GM23338 (cell line): ENCODE results near the gene CACNA1C. TPM values are rescaled to one million over a fixed set of nuclear protein-coding genes. Genes with fewer than 3 reads are reported as not detected.

Experiments used
- ATAC-seq: fragments of 200-7000 bp; cut with Tn5 transposase; 3 replicates; pipeline ENCODE4 v1.9.1; 2020
- DNase-seq: peaks from one replicate; pipeline ENCODE4 v3.0.0-alpha.2; 2015; ENCODE audit warnings: low spot score
- H2AFZ ChIP-seq: fragments of 200-600 bp; sonication (generic); 2 replicates; pipeline ENCODE4 v1.8.0; 2016; ENCODE audit warnings: antibody characterized with exemption, mild to moderate bottlenecking, moderate library complexity
- H3F3A ChIP-seq: fragments of 200-600 bp; sonication (generic); replicated peaks from 2 replicates; pipeline ENCODE4 v1.8.0; 2017; ENCODE audit warnings: antibody characterized with exemption, mixed run types, low read depth
- H3K27ac ChIP-seq: fragments of 200-600 bp; sonication (generic); 2 replicates; pipeline ENCODE4 v1.6.1; 2016; ENCODE audit warnings: low read depth
- H3K27me3 ChIP-seq: fragments of 200-600 bp; sonication (generic); 2 replicates; pipeline ENCODE4 v1.8.0; 2016; ENCODE audit warnings: mild to moderate bottlenecking, mixed run types, moderate library complexity; ENCODE audit not compliant: insufficient read depth
- H3K36me3 ChIP-seq: fragments of 200-600 bp; sonication (generic); 2 replicates; pipeline ENCODE4 v1.8.0; 2016; ENCODE audit warnings: mild to moderate bottlenecking; ENCODE audit not compliant: insufficient read depth
- H3K4me1 ChIP-seq: fragments of 200-600 bp; sonication (generic); 2 replicates; pipeline ENCODE4 v1.8.0; 2016; ENCODE audit warnings: mild to moderate bottlenecking, moderate library complexity; ENCODE audit not compliant: insufficient read depth
- H3K4me2 ChIP-seq: fragments of 200-600 bp; sonication (generic); 2 replicates; pipeline ENCODE4 v1.7.1; 2017; ENCODE audit warnings: mixed run types
- H3K4me3 ChIP-seq: fragments of 200-600 bp; sonication (generic); 2 replicates; pipeline ENCODE4 v1.6.1; 2016; ENCODE audit warnings: mixed run types
- H3K79me2 ChIP-seq: fragments of 200-600 bp; sonication (generic); replicated peaks from 2 replicates; pipeline ENCODE4 v1.8.0; 2017; ENCODE audit warnings: mild to moderate bottlenecking; ENCODE audit not compliant: insufficient read depth
- H3K9me2 ChIP-seq: fragments of 200-600 bp; sonication (generic); 2 replicates; pipeline ENCODE4 v1.8.0; 2017; ENCODE audit not compliant: insufficient read depth
- H4K20me1 ChIP-seq: fragments of 200-600 bp; sonication (generic); replicated peaks from 2 replicates; pipeline ENCODE4 v1.8.0; 2017; ENCODE audit warnings: mild to moderate bottlenecking; ENCODE audit not compliant: insufficient read depth
- H3K27ac Mint-ChIP-seq: 2 replicates; pipeline ENCODE4 v1.8.0; 2020; ENCODE audit warnings: inconsistent platforms, mild to moderate bottlenecking, moderate library complexity, mixed read lengths
- H3K27me3 Mint-ChIP-seq: 3 replicates; pipeline ENCODE4 v1.8.0; 2022; ENCODE audit warnings: low read depth, mild to moderate bottlenecking, moderate library complexity, mixed read lengths, inconsistent platforms; ENCODE audit not compliant: insufficient read depth, poor library complexity
- H3K36me3 Mint-ChIP-seq: 3 replicates; pipeline ENCODE4 v1.8.0; 2021; ENCODE audit warnings: low read depth, mild to moderate bottlenecking, inconsistent platforms, moderate library complexity, mixed read lengths
- H3K4me1 Mint-ChIP-seq: 3 replicates; pipeline ENCODE4 v1.8.0; 2020; ENCODE audit warnings: mild to moderate bottlenecking, inconsistent platforms, mixed read lengths
- H3K4me3 Mint-ChIP-seq: 3 replicates; pipeline ENCODE4 v1.8.0; 2021; ENCODE audit warnings: moderate library complexity, mild to moderate bottlenecking, inconsistent platforms, mixed read lengths
- H3K9me3 Mint-ChIP-seq: 3 replicates; pipeline ENCODE4 v1.8.0; 2020; ENCODE audit warnings: moderate library complexity, mild to moderate bottlenecking, inconsistent platforms, mixed read lengths
- CREB1 ChIP-seq: fragments of 250-450 bp; sonication (Bioruptor Pico); IDR thresholded peaks from 2 replicates; pipeline ENCODE4 v1.5.0; 2020; ENCODE audit warnings: low read depth, mild to moderate bottlenecking, moderate library complexity
- CTCF ChIP-seq, 2 experiments: fragments of 200-600 bp in 1 of 2; sonication (generic) in 1 of 2; conservative IDR thresholded peaks; 2 replicates each; pipeline versions ENCODE4 v1.5.1 to v1.6.1; 2016 to 2017; ENCODE audit warnings: antibody characterized with exemption in 2 of 2, low read depth in 2 of 2, mild to moderate bottlenecking in 2 of 2, moderate library complexity in 1 of 2
- ETS1 ChIP-seq: IDR thresholded peaks from 2 replicates; pipeline ENCODE4 v1.6.1; 2016; ENCODE audit warnings: antibody characterized with exemption
- EZH2 ChIP-seq: fragments of 200-600 bp; sonication (generic); IDR thresholded peaks from one replicate; pipeline ENCODE4 v1.8.0; 2017; ENCODE audit warnings: antibody characterized with exemption, mild to moderate bottlenecking, low read depth; ENCODE audit not compliant: unreplicated experiment
- EZH2phosphoT487 ChIP-seq: fragments of 200-600 bp; sonication (generic); IDR thresholded peaks from one replicate; pipeline ENCODE4 v1.8.1; 2018; ENCODE audit warnings: antibody characterized with exemption; ENCODE audit not compliant: unreplicated experiment
- JUNB ChIP-seq: IDR thresholded peaks from one replicate; pipeline ENCODE4 v1.6.1; 2016; ENCODE audit warnings: antibody characterized with exemption; ENCODE audit not compliant: unreplicated experiment
- NANOG ChIP-seq: IDR thresholded peaks from 2 replicates; pipeline ENCODE4 v1.6.1; 2016; ENCODE audit warnings: antibody characterized with exemption, borderline replicate concordance
- POLR2AphosphoS5 ChIP-seq: IDR thresholded peaks from 2 replicates; pipeline ENCODE4 v1.6.1; 2016; ENCODE audit warnings: antibody characterized with exemption, low read depth
- REST ChIP-seq: IDR thresholded peaks from one replicate; pipeline ENCODE4 v1.6.1; 2018; ENCODE audit warnings: antibody characterized with exemption; ENCODE audit not compliant: unreplicated experiment
- STAT1 ChIP-seq: IDR thresholded peaks from one replicate; pipeline ENCODE4 v1.6.1; 2016; ENCODE audit warnings: antibody characterized with exemption; ENCODE audit not compliant: unreplicated experiment
- ZNF114 ChIP-seq: fragments of 250-450 bp; sonication (Bioruptor Pico); IDR thresholded peaks from 2 replicates; pipeline ENCODE4 v1.5.0; 2020; ENCODE audit warnings: mild to moderate bottlenecking, moderate library complexity
- ZNF331 ChIP-seq: fragments of 250-450 bp; sonication (Bioruptor Pico); IDR thresholded peaks from 2 replicates; pipeline ENCODE4 v1.5.0; 2020; ENCODE audit warnings: low read depth, mild to moderate bottlenecking, moderate library complexity
- ZNF462 ChIP-seq: fragments of 250-450 bp; sonication (Bioruptor Pico); IDR thresholded peaks from 2 replicates; pipeline ENCODE4 v1.5.0; 2020; ENCODE audit warnings: mild to moderate bottlenecking, moderate library complexity
- polyA plus RNA-seq: library from polyadenylated mRNA; unstranded; fragments of >200 nt; fragmentation: Nextera tagmentation; extraction: Ambion mirVana; gene quantifications from 2 replicates; pipeline ENCODE4 v1.2.1, GENCODE V29; 2016
- total RNA-seq: library from RNA; depleted of rRNA; stranded (reverse); fragments of >200 nt; shearing (Covaris generic); gene quantifications from 2 replicates; pipeline ENCODE4 v1.2.3, GENCODE V29; 2014

The CACNA1C gene
- total and polyA plus RNA-seq, 2 experiments from 2014 or later: 0.78 to 2.1 TPM

- Histone ChIP-seq H3K4me1 (no peaks in the 10 kb centered on the region), H3F3A (no peaks in the 10 kb centered on the region), H3K27me3 (no peaks in the 10 kb centered on the region), H3K79me2 (no peaks in the 10 kb centered on the region), H2AFZ (no peak overlapping the region), H3K4me3 (no peak overlapping the region), H3K4me2 (no peak overlapping the region), H3K9me2 (peaks cover 4% of the 10 kb centered on the region; the same call in 1 of the 2 replicates), H3K27ac (no peak overlapping the region), H3K36me3 (no peaks in the 10 kb centered on the region), H4K20me1 (no peaks in the 10 kb centered on the region)
- Mint-ChIP-seq H3K27me3 (peaks cover 8% of the 10 kb centered on the region), H3K36me3 (no peaks in the 10 kb centered on the region), H3K9me3 (no peaks in the 10 kb centered on the region; the same call in 2 of the 3 replicates), H3K27ac (no peak overlapping the region), H3K4me3 (no peak overlapping the region), H3K4me1 (peaks cover 8% of the 10 kb centered on the region)
- DNase-seq: no peak
- TF ChIP-seq CTCF (conservative IDR thresholded peaks at IDR 0.05; ENCODE audit: low read depth in 2 of 2) (no peak), NANOG (no peak), POLR2AphosphoS5 (no peak), EZH2phosphoT487 (no peak), ZNF114 (CRISPR knock-in tag) (no peak), ETS1 (no peak), STAT1 (no peak), EZH2 (no peak), ZNF462 (CRISPR knock-in tag) (no peak), JUNB (no peak), CREB1 (CRISPR knock-in tag) (no peak), REST (no peak), ZNF331 (CRISPR knock-in tag) (no peak)
- ATAC-seq: no peak
These were observed 594.4 kb downstream of the CACNA1C start for GRCh38 chr12:2647186-2647585.
